ENCODE results near the gene C1orf232. TPM values are rescaled to one million over a fixed set of nuclear protein-coding genes. Genes with fewer than 3 reads are reported as not detected.

Gene C1orf232
- total RNA-seq, 1 experiment from 2014 or later, result not detected

DNA sequence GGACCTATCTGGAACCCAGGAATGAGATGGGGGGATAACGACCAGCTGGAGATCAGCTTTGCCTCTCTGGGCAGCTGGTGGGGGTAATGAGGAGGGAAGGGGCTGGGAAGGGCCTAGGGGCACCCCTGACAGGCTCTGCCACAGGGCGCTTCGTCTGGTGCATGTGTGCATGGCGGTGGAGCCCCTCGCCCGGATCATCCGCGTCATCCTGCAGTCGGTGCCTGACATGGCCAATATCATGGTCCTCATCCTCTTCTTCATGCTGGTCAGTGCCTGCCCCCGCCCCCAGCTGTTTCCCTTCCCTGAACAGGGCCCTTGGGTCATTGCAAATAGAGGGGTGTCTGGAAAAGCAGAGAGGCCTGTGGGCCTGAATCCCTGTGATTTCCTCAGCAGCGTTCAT lies 29.1 kb upstream of the C1orf232 start:
- Mint-ChIP-seq H3K9me3 (ENCODE audit: unreplicated experiment) (no peaks in the 10 kb centered on the region), H3K4me3 (ENCODE audit: unreplicated experiment) (no peak overlapping the region), H3K27me3 (ENCODE audit: insufficient read depth, unreplicated experiment) (peaks cover 18% of the 10 kb centered on the region), H3K27ac (ENCODE audit: low read depth, unreplicated experiment) (no peak overlapping the region), H3K36me3 (ENCODE audit: insufficient read depth, unreplicated experiment) (no peaks in the 10 kb centered on the region), H3K4me1 (ENCODE audit: insufficient read depth, unreplicated experiment) (no peaks in the 10 kb centered on the region)
- TF ChIP-seq, protein P1, sequence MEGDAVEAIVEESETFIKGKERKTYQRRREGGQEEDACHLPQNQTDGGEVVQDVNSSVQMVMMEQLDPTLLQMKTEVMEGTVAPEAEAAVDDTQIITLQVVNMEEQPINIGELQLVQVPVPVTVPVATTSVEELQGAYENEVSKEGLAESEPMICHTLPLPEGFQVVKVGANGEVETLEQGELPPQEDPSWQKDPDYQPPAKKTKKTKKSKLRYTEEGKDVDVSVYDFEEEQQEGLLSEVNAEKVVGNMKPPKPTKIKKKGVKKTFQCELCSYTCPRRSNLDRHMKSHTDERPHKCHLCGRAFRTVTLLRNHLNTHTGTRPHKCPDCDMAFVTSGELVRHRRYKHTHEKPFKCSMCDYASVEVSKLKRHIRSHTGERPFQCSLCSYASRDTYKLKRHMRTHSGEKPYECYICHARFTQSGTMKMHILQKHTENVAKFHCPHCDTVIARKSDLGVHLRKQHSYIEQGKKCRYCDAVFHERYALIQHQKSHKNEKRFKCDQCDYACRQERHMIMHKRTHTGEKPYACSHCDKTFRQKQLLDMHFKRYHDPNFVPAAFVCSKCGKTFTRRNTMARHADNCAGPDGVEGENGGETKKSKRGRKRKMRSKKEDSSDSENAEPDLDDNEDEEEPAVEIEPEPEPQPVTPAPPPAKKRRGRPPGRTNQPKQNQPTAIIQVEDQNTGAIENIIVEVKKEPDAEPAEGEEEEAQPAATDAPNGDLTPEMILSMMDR (IDR thresholded peaks at IDR 0.05; ENCODE audit: unreplicated experiment), result no peak
- no TSS peak for BruUV-seq (replicated peaks)
- no peak for DNase-seq (ENCODE audit: unreplicated experiment)
- ChIA-PET POLR2A (no interaction called here), CTCF (interaction anchor here (0.8 kb wide), 1 partner anchor 78 kb away, joined by 3 read pairs; no protein-coding TSS in a partner anchor)
- intact Hi-C loops (cut with micrococcal nuclease), result no loop called here

DNA sequence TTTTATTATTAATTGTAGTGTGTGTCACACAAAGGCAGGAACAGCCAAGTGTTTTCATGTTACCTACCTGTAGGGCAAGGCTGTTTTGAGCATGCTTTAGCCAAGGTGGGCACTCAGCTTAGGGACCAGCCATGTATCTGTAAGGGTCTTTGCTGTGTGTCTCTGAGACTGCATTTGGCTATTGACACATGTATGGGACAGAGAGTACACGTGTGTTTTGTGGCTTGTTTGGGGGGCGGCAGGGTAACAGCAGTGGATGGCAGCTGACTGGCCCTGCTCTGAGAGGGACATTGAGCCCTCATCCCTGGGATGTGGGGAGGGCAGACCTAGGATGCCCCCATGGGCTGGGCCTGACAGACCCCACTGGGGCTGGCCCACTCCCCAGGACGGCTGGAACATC lies 28.5 kb upstream of the C1orf232 start:
- Mint-ChIP-seq H3K9me3 (ENCODE audit: unreplicated experiment) (no peaks in the 10 kb centered on the region), H3K36me3 (ENCODE audit: insufficient read depth, unreplicated experiment) (no peaks in the 10 kb centered on the region), H3K4me3 (ENCODE audit: unreplicated experiment) (no peak overlapping the region), H3K27me3 (ENCODE audit: insufficient read depth, unreplicated experiment) (peaks cover 13% of the 10 kb centered on the region), H3K4me1 (ENCODE audit: insufficient read depth, unreplicated experiment) (no peaks in the 10 kb centered on the region), H3K27ac (ENCODE audit: low read depth, unreplicated experiment) (no peak overlapping the region)
- ChIA-PET CTCF (no interaction called here), POLR2A (no interaction called here)
- no TSS peak for BruUV-seq (replicated peaks)
- no peak for DNase-seq (ENCODE audit: unreplicated experiment)
- TF ChIP-seq, protein P1 (IDR thresholded peaks at IDR 0.05; ENCODE audit: unreplicated experiment), result no peak
- intact Hi-C loops (cut with micrococcal nuclease), result no loop called here

DNA sequence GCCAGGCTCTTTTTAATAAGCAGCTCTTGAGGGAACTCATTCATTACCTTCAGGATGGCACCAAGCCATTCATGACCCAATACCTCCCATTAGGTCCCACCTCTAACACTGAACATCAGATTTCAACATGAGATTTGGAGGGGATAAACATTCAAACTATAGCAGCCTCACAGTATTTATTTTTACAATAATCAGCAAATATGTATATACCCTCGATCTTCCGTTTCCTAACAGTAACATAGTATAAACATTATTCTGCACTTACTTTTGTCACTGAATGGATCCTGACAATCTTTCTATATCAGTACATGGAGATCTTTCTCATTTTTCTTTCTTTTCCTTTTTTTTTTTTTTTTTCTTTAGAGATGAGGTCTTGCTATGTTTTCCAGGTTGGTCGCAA lies 27.0 kb upstream of the C1orf232 start:
- no peaks in the 10 kb centered on the region for H3K36me3 Mint-ChIP-seq (ENCODE audit: insufficient read depth, unreplicated experiment)
- H3K9me3 Mint-ChIP-seq (ENCODE audit: unreplicated experiment), result no peaks in the 10 kb centered on the region
- peaks cover 8% of the 10 kb centered on the region for H3K27me3 Mint-ChIP-seq (ENCODE audit: insufficient read depth, unreplicated experiment)

DNA sequence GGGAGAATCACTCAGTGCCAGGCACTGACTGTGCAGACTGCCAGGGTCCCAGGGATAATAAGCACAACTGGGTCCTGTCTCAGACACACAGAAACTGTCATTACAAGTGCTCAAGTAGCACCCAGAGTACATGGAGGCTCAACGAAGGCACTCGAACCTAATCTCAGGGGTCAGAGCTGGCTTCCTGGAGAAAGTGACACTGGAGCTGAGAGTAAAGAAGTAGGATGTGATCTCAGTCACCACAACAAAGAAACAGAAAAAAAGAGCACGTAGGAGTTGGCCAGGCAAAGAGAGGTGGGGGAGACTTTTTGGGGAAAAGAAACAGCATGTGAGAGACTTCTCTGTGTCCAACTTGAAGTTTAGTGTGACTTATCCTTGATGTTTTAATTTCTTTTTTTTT lies 23.0 kb upstream of the C1orf232 start:
- CTCF ChIA-PET, result interaction anchor here (0.5 to 0.6 kb wide), 3 partner anchors 15 to 742 kb away, joined by 3 read pairs; partner anchors contain the start of gene CNKSR1
- no peak overlapping the region for H3K27ac Mint-ChIP-seq (ENCODE audit: low read depth, unreplicated experiment)
- no peak for DNase-seq (ENCODE audit: unreplicated experiment)
- intact Hi-C loops (cut with micrococcal nuclease), result no loop called here
- peaks cover 8% of the 10 kb centered on the region for H3K27me3 Mint-ChIP-seq (ENCODE audit: insufficient read depth, unreplicated experiment)
- peaks cover 30% of the 10 kb centered on the region for H3K36me3 Mint-ChIP-seq (ENCODE audit: insufficient read depth, unreplicated experiment)
- H3K4me1 Mint-ChIP-seq (ENCODE audit: insufficient read depth, unreplicated experiment), result no peaks in the 10 kb centered on the region
- TF ChIP-seq, protein P1 (IDR thresholded peaks at IDR 0.05; ENCODE audit: unreplicated experiment), result no peak
- no peaks in the 10 kb centered on the region for H3K9me3 Mint-ChIP-seq (ENCODE audit: unreplicated experiment)
- POLR2A ChIA-PET, result no interaction called here
- H3K4me3 Mint-ChIP-seq (ENCODE audit: unreplicated experiment), result no peak overlapping the region
- BruUV-seq (replicated peaks), result no TSS peak

More for the DNA sequence above, 27.0 kb upstream of the C1orf232 start:
- BruUV-seq (replicated peaks), result no TSS peak
- ChIA-PET POLR2A (interaction anchor here (0.6 kb wide), 1 partner anchor 24 kb away, joined by 3 read pairs; no protein-coding TSS in a partner anchor), CTCF (interaction anchor here (0.6 kb wide), 2 partner anchors 38 to 126 kb away, joined by 3 to 4 read pairs; partner anchors contain the start of gene CEP85)
- H3K4me3 Mint-ChIP-seq (ENCODE audit: unreplicated experiment), result no peak overlapping the region
- intact Hi-C loops (cut with micrococcal nuclease), result no loop called here
- no peak overlapping the region for H3K27ac Mint-ChIP-seq (ENCODE audit: low read depth, unreplicated experiment)
- no peak for DNase-seq (ENCODE audit: unreplicated experiment)
- no peaks in the 10 kb centered on the region for H3K4me1 Mint-ChIP-seq (ENCODE audit: insufficient read depth, unreplicated experiment)
- TF ChIP-seq, protein P1 (IDR thresholded peaks at IDR 0.05; ENCODE audit: unreplicated experiment), result no peak
